ENCODE results near the gene MBOAT1.

DNA sequence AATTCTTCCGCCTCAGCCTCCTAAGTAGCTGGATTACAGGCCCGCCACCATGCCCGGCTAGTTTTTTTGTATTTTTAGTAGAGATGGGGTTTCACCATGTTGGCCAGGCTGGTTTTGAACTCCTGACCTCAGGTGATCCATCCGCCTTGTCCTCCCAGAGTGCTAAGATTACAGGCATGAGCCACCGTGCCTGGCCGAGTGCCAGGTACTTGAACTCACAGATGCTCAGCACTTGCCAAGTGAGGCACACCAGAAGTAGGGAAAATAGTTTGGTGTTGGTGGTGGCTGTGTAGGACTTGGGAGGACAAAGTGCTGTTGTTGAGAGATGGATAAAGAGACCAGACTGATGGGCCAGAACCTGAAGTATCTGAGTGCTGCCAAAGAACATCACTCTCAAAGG is 40.0 kb upstream of the MBOAT1 start:
- TF ChIP-seq POLR2A (IDR thresholded peaks at IDR 0.05; ENCODE audit: low read depth, low read length) = no peak
- no peak for TF ChIP-seq POLR2AphosphoS5 (IDR thresholded peaks at IDR 0.05; ENCODE audit: low read depth, low read length)

All from GM12892 (cell line).